ENCODE results near the gene CMSS1. TPM values are rescaled to one million over a fixed set of nuclear protein-coding genes. Genes with fewer than 3 reads are reported as not detected.

Gene CMSS1
- total RNA-seq, 1 donor from 2014 or later = 35.7 TPM

- H3K9me3 Mint-ChIP-seq (ENCODE audit: low read depth) = no peaks in the 10 kb centered on the region
- H3K27ac Mint-ChIP-seq = no peak overlapping the region
- no peak for DNase-seq (ENCODE audit: low spot score, unreplicated experiment)
- no peaks in the 10 kb centered on the region for H3K27me3 Mint-ChIP-seq
- H3K4me3 Mint-ChIP-seq (ENCODE audit: low read depth) = no peak overlapping the region
- H3K4me1 Mint-ChIP-seq (ENCODE audit: low read depth) = peaks cover 3% of the 10 kb centered on the region
- TF ChIP-seq CTCF (IDR thresholded peaks at IDR 0.05; ENCODE audit: unreplicated experiment) = no peak
- H3K36me3 Mint-ChIP-seq (ENCODE audit: insufficient read depth) = peaks cover 20% of the 10 kb centered on the region
Observed at GRCh38 chr3:99863002-99863401, 45.3 kb downstream of the CMSS1 start.

GRCh38 chr3:99863588-99863987 is 45.9 kb downstream of the CMSS1 start:
- Mint-ChIP-seq H3K27ac (no peak overlapping the region), H3K9me3 (ENCODE audit: low read depth) (no peaks in the 10 kb centered on the region), H3K4me3 (ENCODE audit: low read depth) (no peak overlapping the region), H3K4me1 (ENCODE audit: low read depth) (peaks cover 3% of the 10 kb centered on the region), H3K36me3 (ENCODE audit: insufficient read depth) (peaks cover 20% of the 10 kb centered on the region), H3K27me3 (no peaks in the 10 kb centered on the region)
- DNase-seq (ENCODE audit: low spot score, unreplicated experiment) = no peak
- TF ChIP-seq CTCF (IDR thresholded peaks at IDR 0.05; ENCODE audit: unreplicated experiment) = no peak

- Mint-ChIP-seq H3K36me3 (ENCODE audit: insufficient read depth) (peaks cover 22% of the 10 kb centered on the region), H3K9me3 (ENCODE audit: low read depth) (no peaks in the 10 kb centered on the region), H3K4me3 (ENCODE audit: low read depth) (no peak overlapping the region), H3K27ac (no peak overlapping the region), H3K4me1 (ENCODE audit: low read depth) (peaks cover 3% of the 10 kb centered on the region), H3K27me3 (no peaks in the 10 kb centered on the region)
- no peak for TF ChIP-seq CTCF (IDR thresholded peaks at IDR 0.05; ENCODE audit: unreplicated experiment)
- DNase-seq (ENCODE audit: low spot score, unreplicated experiment) = no peak
Observed at GRCh38 chr3:99864289-99864688, 46.6 kb downstream of the CMSS1 start.

- peaks cover 23% of the 10 kb centered on the region for H3K36me3 Mint-ChIP-seq (ENCODE audit: insufficient read depth)
- DNase-seq (ENCODE audit: low spot score, unreplicated experiment) = no peak
- H3K27me3 Mint-ChIP-seq = no peaks in the 10 kb centered on the region
- H3K4me3 Mint-ChIP-seq (ENCODE audit: low read depth) = no peak overlapping the region
- peaks cover 5% of the 10 kb centered on the region for H3K4me1 Mint-ChIP-seq (ENCODE audit: low read depth)
- TF ChIP-seq CTCF (IDR thresholded peaks at IDR 0.05; ENCODE audit: unreplicated experiment) = no peak
- H3K9me3 Mint-ChIP-seq (ENCODE audit: low read depth) = no peaks in the 10 kb centered on the region
- no peak overlapping the region for H3K27ac Mint-ChIP-seq
Observed at GRCh38 chr3:99865321-99865720, 47.7 kb downstream of the CMSS1 start.

- TF ChIP-seq CTCF (IDR thresholded peaks at IDR 0.05; ENCODE audit: unreplicated experiment) = no peak
- no peaks in the 10 kb centered on the region for H3K9me3 Mint-ChIP-seq (ENCODE audit: low read depth)
- DNase-seq (ENCODE audit: low spot score, unreplicated experiment) = no peak
- peaks cover 22% of the 10 kb centered on the region for H3K36me3 Mint-ChIP-seq (ENCODE audit: insufficient read depth)
- no peak overlapping the region for H3K27ac Mint-ChIP-seq
- H3K4me3 Mint-ChIP-seq (ENCODE audit: low read depth) = no peak overlapping the region
- no peaks in the 10 kb centered on the region for H3K27me3 Mint-ChIP-seq
- peaks cover 12% of the 10 kb centered on the region for H3K4me1 Mint-ChIP-seq (ENCODE audit: low read depth)
Observed at GRCh38 chr3:99866261-99866761, 48.6 kb downstream of the CMSS1 start.

Data from progenitor cell of endocrine pancreas (in vitro differentiated cells).